Glomerular visceral epithelial cell (primary cell): ENCODE data around the gene ATP5F1B.
"Not testable (repeated sequence)": the region's sequence is repeated elsewhere in the genome, so short reads cannot be mapped to it uniquely, and the experiment has no call there.

Experiments
- DNase-seq: peaks from one replicate; pipeline ENCODE4 v3.0.0-alpha.2; 2016; ENCODE audit errors: extremely low spot score

Gene ATP5F1B

DNA sequence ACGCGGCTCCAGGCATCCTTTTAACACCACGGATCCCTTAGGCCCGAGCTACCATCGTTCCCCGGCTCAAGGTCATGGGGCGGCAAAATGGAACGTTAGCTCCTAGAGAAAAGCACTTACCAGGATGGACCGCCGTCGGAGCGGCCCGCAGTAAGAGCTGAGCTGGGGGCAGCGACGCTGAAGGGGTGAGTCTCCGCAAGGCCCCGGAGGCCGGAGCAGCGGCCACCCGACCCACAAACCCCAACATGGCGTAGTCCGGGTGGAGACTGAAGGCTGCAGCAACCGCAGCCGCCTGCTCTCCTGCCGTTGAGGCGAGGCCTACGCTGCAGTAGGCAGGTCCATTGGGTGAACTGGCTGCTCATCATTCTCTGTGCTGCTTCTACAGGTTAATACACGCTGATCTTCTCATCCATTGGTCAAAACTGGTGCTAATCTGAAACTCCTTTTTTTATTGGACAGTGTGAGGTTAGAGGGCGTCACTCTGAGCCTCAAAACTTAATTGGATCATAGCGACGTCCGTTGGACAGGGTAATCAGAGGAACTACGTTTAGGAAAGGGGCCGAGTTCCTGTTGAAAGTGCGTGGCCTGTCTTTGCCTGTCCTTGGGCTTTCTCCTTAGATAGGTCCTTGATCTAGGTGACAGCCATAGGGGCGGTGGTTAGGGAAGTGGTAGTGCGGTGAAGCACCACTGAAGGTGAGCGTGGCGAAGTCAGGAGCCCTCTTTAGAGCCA is at the start of gene ATP5F1B:
TSS of gene ATP5F1B (minus strand) at position 268 of the 730 bp plus-strand sequence. CDS start at position 247, 21 bp downstream.
- peak; percentile 99 for DNase-seq

GRCh38 chr12:56694161-56694560 is 48.4 kb upstream of the ATP5F1B start:
- DNase-seq, result no peak

GRCh38 chr12:56688846-56689109 is 43.0 kb upstream of the ATP5F1B start:
- no peak for DNase-seq

DNA sequence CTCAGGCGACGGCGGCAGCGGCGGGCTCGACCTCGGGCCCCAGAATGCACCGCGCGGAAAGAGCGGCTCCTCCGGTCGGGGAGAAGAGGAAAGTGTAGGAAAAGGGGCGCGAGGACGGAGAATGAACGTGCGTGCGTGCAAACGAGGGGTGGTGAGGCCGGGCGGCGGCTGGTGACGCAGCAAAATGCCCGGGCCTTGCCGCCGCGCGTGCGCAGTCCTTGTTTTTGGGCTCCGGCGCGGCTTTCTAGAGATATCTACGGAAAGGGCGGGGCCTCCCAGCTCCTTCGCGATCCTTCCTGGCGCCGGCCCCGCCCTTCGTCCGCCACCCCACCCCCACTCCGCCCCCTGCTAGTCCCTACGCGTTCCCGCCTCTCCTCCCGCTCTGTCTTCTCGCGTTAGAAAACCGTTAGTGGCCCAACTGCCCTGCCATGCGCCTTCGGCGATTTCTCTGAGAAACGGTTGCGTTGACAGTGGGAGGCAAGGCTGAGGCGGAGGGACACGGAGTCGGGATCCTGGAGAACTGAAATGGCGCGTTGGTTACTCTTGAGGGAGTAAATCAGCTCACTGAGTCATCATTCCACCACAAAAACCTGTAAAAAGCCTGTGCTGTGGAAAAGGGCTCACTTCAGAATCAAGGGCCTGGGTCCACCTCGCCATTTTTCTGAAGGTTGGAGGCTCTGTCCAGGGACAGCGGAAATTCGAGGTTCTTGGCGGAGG is 42.5 kb upstream of the ATP5F1B start, which contains the start of gene PTGES3:
TSS of gene PTGES3 (minus strand) at position 156 of the 717 bp plus-strand sequence. CDS start 285 bp downstream, outside the sequence.
- peak; percentile 99 for DNase-seq

DNA sequence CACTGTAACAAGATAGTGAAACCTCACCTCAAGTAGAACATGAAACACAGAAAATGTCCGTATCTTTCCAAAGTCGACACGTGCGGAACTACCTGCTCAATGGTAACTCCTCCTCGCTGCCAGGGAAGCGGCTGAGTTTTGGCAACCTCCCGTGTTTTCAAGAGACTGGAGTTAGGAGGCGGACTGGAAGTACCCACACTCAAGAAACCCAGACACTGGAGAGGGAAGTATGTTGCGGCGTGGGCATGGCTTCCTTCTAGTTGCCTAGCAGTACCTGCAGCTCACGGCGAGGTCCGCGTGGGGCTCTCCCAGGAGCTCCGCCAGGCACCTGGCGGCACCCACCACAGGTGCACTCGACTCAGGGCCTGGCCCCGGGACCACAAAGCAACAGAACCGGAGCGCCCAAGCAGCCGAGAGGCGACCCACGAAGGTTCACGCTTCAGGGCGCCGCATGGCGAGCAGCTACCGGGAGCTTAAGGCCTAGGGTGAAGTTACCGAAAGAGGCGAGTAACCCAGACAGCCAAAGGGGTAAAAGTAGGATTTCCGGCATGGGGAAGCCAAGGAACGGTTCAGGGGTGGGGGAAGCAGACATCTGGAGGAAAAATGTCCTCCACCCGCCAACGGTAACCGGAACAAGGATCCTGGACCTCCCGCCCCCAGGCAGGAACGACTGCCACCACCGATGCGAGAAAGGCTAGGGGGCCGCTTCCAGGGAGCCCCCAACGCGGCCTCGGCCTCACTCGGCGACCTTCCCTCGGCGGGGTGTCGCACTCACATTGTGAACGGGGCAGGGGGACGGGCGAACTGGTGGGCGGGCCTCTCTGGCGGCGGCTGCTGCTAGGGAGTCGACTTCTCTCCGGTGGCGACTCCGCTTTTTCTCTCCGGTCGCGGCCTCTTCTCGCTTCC is 41.7 kb upstream of the ATP5F1B start:
- peak; percentile 46 for DNase-seq

DNA sequence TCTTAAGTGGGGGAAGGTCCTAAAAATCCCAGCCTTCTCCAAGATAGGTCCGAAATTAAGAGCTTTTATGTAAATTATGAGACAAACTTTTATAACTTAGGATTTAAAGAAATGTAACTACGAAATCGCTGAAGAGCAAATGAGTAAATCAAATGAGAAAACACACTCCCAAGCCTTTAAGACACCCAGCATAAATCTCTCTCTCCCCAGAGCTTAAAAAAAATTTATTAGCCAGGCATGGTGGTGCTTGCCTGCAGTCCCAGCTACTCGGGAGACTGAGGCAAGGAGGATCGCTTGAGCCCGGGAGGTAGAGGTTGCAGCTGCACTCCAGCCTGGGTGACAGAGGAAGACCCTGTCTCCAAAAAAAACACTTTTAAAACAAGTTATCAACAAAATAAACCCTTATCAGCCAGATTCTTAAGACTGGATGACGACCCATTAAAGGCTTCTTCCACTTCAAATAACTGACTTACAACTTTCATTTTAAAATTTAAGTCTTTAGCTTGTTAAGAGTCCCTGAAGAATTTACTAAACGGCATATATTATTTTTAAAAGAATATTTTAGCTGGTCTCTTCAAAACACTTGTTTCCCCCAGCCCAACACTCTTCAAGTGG is 39.1 kb upstream of the ATP5F1B start:
- peak; percentile 18 for DNase-seq

- DNase-seq, result no peak
Measured at GRCh38 chr12:56682323-56682722, 36.5 kb upstream of the ATP5F1B start.

DNA sequence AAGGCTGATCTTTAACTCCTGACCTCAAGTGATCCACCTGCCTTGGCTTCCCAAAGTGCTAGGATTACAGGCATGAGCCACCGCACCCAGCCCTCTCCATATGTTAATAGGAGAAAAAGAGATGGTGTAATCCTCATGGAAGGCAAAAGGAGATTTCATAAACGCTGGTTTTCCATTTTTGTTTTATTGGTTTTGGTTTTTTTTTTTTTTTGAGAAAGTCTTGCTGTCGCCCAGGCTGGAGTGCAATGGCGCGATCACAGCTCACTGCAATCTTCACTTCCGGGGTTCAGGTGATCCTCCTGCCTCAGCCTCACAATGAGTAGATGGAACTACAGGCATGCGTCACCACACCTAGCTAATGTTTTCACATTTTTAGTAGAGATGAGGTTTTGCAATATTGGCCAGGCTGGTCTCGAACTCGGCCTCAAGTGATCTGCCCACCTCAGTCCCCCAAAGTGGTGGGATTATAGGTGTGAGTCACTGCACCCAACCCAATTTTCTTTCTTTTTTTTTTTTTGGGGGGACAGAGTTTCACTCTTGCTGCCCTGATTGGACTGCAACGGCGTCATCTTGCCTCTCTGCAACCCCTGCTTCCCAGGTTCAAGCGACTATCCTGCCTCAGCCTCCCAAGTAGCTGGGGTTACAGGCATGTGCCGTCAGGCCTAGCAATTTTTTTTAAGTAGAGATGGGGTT is 34.2 kb upstream of the ATP5F1B start:
- DNase-seq, result no peak

- no peak for DNase-seq
Measured at GRCh38 chr12:56678852-56679251, 33.1 kb upstream of the ATP5F1B start.

DNA sequence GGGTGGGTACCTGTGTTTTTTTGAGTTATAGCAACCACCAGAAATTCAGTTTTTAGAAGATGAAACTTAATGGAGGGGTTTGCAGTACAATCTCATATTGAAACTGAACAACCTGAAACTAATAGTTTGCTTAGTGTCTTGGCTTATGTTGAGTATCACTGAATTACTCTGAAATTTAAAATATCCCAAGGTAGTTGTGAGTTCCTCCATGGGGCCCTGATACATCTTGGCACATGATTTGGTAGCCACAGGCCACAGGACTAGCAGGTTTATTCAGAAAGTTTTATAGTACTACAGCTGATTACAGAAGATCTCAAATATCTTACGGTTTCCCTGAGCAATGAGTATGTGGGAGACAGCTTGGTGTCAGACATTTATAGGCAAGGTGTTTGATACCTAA is 31.9 kb upstream of the ATP5F1B start:
- DNase-seq, result no peak

GRCh38 chr12:56676851-56677580 is 31.2 kb upstream of the ATP5F1B start:
- no peak for DNase-seq

DNA sequence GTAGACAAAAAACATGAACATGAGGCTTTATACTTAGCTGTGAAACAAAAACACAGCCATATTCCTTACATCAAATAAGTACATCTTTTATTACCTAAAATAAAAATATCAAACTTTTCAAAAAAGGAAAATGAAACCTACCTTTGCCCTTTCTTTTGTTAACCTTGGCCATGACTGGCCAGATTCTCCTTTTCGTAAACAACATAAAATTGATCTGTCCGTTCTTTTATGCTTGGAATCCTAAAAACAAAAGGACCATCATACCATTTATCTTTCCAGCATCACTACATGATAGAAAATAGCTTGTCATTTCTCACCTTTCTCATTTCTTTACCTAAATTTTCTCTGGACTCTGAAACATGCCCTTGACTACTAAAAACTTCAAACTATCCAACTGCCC is 25.8 kb upstream of the ATP5F1B start:
- DNase-seq, result no peak

DNA sequence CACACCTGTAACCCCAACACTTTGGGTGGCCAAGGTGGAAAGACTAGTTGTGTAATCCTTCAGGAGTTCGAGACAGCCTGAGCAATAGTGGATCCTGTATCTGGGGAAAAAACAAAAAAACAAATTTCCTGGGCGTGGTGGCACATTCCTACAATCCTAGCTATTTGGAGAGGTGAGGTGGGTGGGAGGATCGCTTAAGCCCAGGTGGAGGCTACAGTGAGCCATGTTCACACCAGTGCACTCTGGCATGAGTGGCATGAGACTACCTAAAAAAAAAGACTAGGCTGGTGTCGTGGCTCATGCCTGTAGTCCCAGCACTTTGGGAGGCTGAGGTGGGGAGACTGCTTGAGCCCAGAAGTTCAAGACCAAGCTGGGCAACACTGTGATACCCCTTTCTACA is 25.1 kb upstream of the ATP5F1B start:
- no peak for DNase-seq

GRCh38 chr12:56668197-56668457 is 22.3 kb upstream of the ATP5F1B start:
- DNase-seq, result no peak

DNA sequence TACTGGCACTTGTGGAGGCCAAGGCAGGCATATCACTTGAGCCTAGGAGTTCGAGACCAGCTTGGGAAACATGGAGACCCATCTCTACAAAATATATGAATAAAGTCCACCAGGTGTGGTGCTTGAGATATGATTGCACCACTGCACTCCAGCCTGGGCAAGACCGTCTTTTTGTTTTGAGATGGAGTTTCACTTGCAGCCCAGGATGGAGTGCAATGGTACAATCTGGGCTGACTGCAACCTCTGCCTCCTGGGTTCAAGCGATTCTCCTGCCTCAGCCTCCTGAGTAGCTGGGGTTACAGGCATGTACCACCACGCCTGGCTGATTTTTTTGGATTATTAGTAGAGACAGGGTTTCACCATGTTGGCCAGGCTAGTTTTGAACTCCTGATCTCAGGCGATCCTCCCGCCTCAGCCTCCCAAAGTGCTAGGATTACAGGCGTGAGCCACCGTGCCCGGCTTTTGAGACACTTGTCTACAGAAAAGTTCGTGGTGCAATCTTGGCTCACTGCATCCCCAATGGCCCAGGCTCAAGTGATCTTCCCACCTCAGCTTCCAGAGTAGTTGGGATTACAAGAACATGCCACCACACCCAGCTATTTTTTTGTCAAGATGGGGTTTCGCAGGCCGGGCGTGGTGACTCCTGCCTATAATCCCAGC is 16.3 kb upstream of the ATP5F1B start:
- DNase-seq, result no peak

GRCh38 chr12:56661560-56661959 is 15.8 kb upstream of the ATP5F1B start:
- DNase-seq, result no peak

DNA sequence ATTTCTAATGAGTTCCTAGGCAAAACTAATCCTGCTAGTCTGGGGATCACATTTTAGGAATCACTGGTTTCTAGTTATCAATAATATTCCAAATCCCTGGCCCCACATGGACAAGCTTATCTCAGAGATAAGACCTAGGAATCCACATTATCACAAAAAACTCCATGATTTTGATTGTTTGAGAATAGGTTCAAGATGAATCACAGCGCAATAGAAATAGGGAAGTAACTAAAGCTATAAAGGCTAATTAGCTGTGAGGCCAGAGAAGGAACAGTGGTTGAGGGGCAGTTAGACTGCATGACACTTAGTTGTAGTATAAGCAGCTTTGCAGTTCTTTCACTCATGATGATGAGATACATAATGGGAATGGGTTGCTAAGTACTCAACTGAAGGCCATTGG is 13.1 kb upstream of the ATP5F1B start:
- no peak for DNase-seq

DNA sequence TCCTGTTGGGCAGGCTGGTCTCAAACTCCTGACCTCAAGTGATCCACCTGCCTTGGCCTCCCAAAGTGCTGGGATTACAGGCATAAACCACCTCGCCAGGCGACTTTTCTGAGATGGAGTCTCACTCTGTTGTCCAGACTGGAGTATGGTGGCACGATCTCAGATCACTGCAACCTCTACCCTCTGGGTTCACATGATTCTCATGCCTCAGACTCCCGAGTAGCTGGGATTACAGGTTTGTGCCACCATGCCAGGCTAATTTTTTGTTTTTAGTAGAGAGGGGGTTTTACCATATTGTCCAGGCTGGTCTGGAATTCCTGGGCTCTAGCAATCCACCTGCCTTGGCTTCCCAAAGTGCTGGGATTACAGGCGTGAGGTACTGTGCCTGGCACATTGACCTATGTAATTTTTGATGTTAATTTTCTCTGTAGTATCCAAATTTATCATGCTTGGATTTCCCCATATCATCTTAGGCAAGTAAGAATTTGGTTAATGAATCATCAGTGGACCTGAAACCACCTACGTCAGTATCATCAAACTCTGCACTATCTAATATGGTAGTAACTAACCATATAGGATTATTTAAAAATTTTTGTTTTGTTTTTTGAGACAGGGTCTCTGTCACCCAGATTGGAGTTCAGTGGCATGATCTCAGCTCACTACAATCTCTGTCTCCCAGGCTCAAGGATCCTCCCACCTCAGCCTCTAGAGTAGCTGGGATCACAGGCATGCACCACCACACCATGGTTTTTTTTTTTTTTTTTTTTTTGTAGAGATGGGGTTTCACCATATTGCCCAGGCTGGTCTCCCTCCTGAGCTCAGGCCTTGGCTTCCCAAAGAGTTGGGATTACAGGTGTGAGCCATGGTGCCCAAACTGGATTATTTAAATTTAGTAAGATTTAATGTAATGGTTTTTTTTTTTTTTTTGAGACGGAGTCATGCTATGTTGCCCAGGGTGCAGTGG is 11.9 kb upstream of the ATP5F1B start:
- no peak for DNase-seq

DNA sequence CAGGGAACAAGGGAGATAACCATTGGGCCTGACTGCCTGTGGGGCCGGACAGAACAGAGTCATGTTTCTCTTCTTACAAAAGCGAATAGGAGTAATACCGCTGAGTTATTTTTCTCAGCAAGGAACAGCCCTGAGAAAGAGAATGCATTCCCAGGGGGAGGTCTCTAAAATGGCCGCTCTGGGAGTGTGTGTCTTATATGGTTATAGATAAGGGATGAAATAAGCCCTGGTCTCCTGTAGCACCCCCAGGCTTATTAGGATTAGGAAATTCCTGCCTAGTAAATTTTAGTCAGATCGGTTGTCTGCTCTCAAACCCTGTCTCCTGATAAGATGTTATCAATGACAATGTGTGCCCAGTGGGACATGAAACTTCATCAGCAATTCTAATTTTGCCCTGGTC is 8.0 kb upstream of the ATP5F1B start:
- DNase-seq, result not testable (repeated sequence)
